HepG2 (cell line): ENCODE data around the gene VPS52. TPM values are rescaled to one million over a fixed set of nuclear protein-coding genes. Genes with fewer than 3 reads are reported as not detected.

Experiments used
- ARID2 ChIP-seq: sonication (generic); formaldehyde crosslinking; IDR thresholded peaks from 2 replicates; pipeline ENCODE4 v1.8.1; 2022; ENCODE audit warnings: mild to moderate bottlenecking, missing genetic modification reagents, borderline replicate concordance
- NCOR1 ChIP-seq: fragments of 200-600 bp; sonication (generic); IDR thresholded peaks from 2 replicates; pipeline ENCODE4 v1.7.0; 2017; ENCODE audit warnings: antibody characterized with exemption, low read length, borderline replicate concordance
- NFE2L2 ChIP-seq: fragments of 150-350 bp; IDR thresholded peaks from 2 replicates; pipeline ENCODE4 v1.6.1; 2014; ENCODE audit warnings: low read length
- NKX3-1 ChIP-seq: sonication (generic); formaldehyde crosslinking; IDR thresholded peaks from 2 replicates; pipeline ENCODE4 v1.5.0; 2020; ENCODE audit warnings: missing genetic modification reagents
- NR1H2 ChIP-seq: sonication (generic); formaldehyde crosslinking; IDR thresholded peaks from 2 replicates; pipeline ENCODE4 v1.8.1; 2022; ENCODE audit warnings: low read depth, missing genetic modification reagents, borderline replicate concordance
- SRSF9 ChIP-seq: fragments of 200-400 bp; formaldehyde crosslinking; IDR thresholded peaks from 2 replicates; pipeline ENCODE4 v1.6.1; 2018; ENCODE audit warnings: borderline replicate concordance, mild to moderate bottlenecking, low read depth, low read length; ENCODE audit not compliant: insufficient read depth, poor library complexity, severe bottlenecking
- ZFP82 ChIP-seq: sonication (generic); formaldehyde crosslinking; IDR thresholded peaks from 2 replicates; pipeline ENCODE4 v1.5.1; 2020; ENCODE audit warnings: mild to moderate bottlenecking, missing genetic modification reagents, borderline replicate concordance
- ZNF205 ChIP-seq: IDR thresholded peaks from 2 replicates; pipeline ENCODE4 v1.6.1; 2018; ENCODE audit warnings: missing biosample characterization, missing genetic modification reagents
- ZNF230 ChIP-seq: sonication (generic); formaldehyde crosslinking; IDR thresholded peaks from 2 replicates; pipeline ENCODE4 v1.4.0; 2020; ENCODE audit warnings: mild to moderate bottlenecking, missing genetic modification reagents
- ZNF569 ChIP-seq: sonication (generic); formaldehyde crosslinking; IDR thresholded peaks from 2 replicates; pipeline ENCODE4 v1.5.0; 2020; ENCODE audit warnings: mild to moderate bottlenecking, missing genetic modification reagents, moderate library complexity, borderline replicate concordance
- ZNF570 ChIP-seq: sonication (generic); formaldehyde crosslinking; IDR thresholded peaks from 2 replicates; pipeline ENCODE4 v1.4.0; 2020; ENCODE audit warnings: mild to moderate bottlenecking, missing genetic modification reagents, borderline replicate concordance
- ZNF598 ChIP-seq: sonication (generic); formaldehyde crosslinking; IDR thresholded peaks from 2 replicates; pipeline ENCODE4 v1.5.1; 2020; ENCODE audit warnings: mild to moderate bottlenecking, missing genetic modification reagents, borderline replicate concordance
- ZNF615 ChIP-seq: sonication (generic); formaldehyde crosslinking; IDR thresholded peaks from 2 replicates; pipeline ENCODE4 v1.5.0; 2020; ENCODE audit warnings: mild to moderate bottlenecking, missing genetic modification reagents, borderline replicate concordance
- ZSCAN25 ChIP-seq: sonication (generic); formaldehyde crosslinking; IDR thresholded peaks from 2 replicates; pipeline ENCODE4 v1.8.0; 2022; ENCODE audit warnings: mild to moderate bottlenecking, missing genetic modification reagents
- polyA plus RNA-seq, 8 experiments: library from polyadenylated mRNA; depleted of rRNA in 3 of 8; stranded (reverse) in 7 of 8; unstranded in 1 of 8; fragments of >200 nt; fragmentation: Illumina TruSeq in 4 of 8; extraction: Trizol in 4 of 8; gene quantifications; 2 replicates each; pipeline versions ENCODE4 v1.2.1 to v1.2.3, GENCODE V29; 2011 to 2016; ENCODE audit warnings: low read depth in 4 of 8, missing spikeins in 1 of 8, mixed read lengths in 1 of 8; ENCODE audit not compliant: insufficient read depth in 1 of 8
- total RNA-seq, 5 experiments: library from RNA; depleted of rRNA; stranded (reverse); fragments of >200 nt; fragmentation: Illumina TruSeq; extraction: Trizol; gene quantifications; 2 replicates each; pipeline ENCODE4 v1.2.3, GENCODE V29; 2016; ENCODE audit warnings: low read depth in 1 of 5
- TF ChIP-seq, protein P1 (sequence below): sonication (generic); formaldehyde crosslinking; IDR thresholded peaks from 2 replicates; pipeline ENCODE4 v1.8.0; 2022; ENCODE audit warnings: mild to moderate bottlenecking, missing genetic modification reagents; ENCODE audit not compliant: insufficient replicate concordance
- TF ChIP-seq, protein P2 (sequence below): IDR thresholded peaks from 2 replicates; pipeline ENCODE4 v1.6.1; 2016; ENCODE audit warnings: low read depth, missing genetic modification reagents, missing compliant biosample characterization
- TF ChIP-seq, protein P3 (sequence below): sonication (generic); formaldehyde crosslinking; IDR thresholded peaks from 2 replicates; pipeline ENCODE4 v1.4.0; 2020; ENCODE audit warnings: missing genetic modification reagents, borderline replicate concordance
- TF ChIP-seq, protein P4 (sequence below): sonication (generic); formaldehyde crosslinking; IDR thresholded peaks from 2 replicates; pipeline ENCODE4 v1.8.0; 2022; ENCODE audit warnings: mild to moderate bottlenecking, missing genetic modification reagents, moderate library complexity

Gene VPS52
- total and polyA plus RNA-seq, 2 of the 13 experiments (the other 11 are each of a cell fraction or from before 2014, with no cell fraction given): 48.9 to 85.5 TPM

DNA sequence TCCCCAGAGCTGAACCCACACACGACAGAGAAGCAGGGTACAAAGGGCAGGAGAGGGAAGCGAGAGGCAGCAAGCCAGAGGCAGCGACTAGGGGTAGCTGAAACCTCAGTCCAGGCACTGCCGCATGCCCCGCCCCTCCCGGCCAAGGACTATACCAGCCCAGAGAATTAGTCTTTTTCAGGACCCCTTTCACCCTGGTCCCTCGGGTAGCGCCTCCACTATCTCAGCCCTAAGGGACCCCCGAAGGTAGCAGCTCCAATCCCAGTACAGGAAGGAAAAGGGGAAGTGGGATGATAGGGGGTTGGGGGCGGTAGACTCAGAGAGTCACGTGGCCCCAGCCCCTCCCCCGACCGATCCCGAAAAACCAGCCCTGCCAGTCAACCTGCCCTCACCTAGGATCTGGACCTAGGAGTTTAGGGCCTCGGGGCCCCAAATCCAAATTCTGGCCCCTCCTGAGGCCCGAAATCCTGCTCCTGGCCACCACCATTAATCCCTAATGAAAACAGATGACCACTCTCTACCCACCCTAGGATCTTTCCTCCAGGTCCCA is 25.8 kb upstream of the VPS52 start (continued):
- TF ChIP-seq, protein P1, sequence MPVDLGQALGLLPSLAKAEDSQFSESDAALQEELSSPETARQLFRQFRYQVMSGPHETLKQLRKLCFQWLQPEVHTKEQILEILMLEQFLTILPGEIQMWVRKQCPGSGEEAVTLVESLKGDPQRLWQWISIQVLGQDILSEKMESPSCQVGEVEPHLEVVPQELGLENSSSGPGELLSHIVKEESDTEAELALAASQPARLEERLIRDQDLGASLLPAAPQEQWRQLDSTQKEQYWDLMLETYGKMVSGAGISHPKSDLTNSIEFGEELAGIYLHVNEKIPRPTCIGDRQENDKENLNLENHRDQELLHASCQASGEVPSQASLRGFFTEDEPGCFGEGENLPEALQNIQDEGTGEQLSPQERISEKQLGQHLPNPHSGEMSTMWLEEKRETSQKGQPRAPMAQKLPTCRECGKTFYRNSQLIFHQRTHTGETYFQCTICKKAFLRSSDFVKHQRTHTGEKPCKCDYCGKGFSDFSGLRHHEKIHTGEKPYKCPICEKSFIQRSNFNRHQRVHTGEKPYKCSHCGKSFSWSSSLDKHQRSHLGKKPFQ: peak; percentile 30
- no peak for TF ChIP-seq ARID2 (CRISPR knock-in tag)
- TF ChIP-seq SRSF9: no peak
- TF ChIP-seq, protein P2, sequence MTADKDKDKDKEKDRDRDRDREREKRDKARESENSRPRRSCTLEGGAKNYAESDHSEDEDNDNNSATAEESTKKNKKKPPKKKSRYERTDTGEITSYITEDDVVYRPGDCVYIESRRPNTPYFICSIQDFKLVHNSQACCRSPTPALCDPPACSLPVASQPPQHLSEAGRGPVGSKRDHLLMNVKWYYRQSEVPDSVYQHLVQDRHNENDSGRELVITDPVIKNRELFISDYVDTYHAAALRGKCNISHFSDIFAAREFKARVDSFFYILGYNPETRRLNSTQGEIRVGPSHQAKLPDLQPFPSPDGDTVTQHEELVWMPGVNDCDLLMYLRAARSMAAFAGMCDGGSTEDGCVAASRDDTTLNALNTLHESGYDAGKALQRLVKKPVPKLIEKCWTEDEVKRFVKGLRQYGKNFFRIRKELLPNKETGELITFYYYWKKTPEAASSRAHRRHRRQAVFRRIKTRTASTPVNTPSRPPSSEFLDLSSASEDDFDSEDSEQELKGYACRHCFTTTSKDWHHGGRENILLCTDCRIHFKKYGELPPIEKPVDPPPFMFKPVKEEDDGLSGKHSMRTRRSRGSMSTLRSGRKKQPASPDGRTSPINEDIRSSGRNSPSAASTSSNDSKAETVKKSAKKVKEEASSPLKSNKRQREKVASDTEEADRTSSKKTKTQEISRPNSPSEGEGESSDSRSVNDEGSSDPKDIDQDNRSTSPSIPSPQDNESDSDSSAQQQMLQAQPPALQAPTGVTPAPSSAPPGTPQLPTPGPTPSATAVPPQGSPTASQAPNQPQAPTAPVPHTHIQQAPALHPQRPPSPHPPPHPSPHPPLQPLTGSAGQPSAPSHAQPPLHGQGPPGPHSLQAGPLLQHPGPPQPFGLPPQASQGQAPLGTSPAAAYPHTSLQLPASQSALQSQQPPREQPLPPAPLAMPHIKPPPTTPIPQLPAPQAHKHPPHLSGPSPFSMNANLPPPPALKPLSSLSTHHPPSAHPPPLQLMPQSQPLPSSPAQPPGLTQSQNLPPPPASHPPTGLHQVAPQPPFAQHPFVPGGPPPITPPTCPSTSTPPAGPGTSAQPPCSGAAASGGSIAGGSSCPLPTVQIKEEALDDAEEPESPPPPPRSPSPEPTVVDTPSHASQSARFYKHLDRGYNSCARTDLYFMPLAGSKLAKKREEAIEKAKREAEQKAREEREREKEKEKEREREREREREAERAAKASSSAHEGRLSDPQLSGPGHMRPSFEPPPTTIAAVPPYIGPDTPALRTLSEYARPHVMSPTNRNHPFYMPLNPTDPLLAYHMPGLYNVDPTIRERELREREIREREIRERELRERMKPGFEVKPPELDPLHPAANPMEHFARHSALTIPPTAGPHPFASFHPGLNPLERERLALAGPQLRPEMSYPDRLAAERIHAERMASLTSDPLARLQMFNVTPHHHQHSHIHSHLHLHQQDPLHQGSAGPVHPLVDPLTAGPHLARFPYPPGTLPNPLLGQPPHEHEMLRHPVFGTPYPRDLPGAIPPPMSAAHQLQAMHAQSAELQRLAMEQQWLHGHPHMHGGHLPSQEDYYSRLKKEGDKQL (CRISPR knock-in tag): no peak
- TF ChIP-seq, protein P3, sequence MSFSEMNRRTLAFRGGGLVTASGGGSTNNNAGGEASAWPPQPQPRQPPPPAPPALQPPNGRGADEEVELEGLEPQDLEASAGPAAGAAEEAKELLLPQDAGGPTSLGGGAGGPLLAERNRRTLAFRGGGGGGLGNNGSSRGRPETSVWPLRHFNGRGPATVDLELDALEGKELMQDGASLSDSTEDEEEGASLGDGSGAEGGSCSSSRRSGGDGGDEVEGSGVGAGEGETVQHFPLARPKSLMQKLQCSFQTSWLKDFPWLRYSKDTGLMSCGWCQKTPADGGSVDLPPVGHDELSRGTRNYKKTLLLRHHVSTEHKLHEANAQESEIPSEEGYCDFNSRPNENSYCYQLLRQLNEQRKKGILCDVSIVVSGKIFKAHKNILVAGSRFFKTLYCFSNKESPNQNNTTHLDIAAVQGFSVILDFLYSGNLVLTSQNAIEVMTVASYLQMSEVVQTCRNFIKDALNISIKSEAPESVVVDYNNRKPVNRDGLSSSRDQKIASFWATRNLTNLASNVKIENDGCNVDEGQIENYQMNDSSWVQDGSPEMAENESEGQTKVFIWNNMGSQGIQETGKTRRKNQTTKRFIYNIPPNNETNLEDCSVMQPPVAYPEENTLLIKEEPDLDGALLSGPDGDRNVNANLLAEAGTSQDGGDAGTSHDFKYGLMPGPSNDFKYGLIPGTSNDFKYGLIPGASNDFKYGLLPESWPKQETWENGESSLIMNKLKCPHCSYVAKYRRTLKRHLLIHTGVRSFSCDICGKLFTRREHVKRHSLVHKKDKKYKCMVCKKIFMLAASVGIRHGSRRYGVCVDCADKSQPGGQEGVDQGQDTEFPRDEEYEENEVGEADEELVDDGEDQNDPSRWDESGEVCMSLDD (CRISPR knock-in tag): peak; percentile 24; the same call in 1 of the 2 replicates
- TF ChIP-seq ZNF570 (CRISPR knock-in tag): no peak
- TF ChIP-seq NCOR1: peak; percentile 47; the same call in 1 of the 2 replicates
- TF ChIP-seq, protein P4, sequence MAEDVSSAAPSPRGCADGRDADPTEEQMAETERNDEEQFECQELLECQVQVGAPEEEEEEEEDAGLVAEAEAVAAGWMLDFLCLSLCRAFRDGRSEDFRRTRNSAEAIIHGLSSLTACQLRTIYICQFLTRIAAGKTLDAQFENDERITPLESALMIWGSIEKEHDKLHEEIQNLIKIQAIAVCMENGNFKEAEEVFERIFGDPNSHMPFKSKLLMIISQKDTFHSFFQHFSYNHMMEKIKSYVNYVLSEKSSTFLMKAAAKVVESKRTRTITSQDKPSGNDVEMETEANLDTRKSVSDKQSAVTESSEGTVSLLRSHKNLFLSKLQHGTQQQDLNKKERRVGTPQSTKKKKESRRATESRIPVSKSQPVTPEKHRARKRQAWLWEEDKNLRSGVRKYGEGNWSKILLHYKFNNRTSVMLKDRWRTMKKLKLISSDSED: no peak
- no peak for TF ChIP-seq ZNF569 (CRISPR knock-in tag)
- no peak for TF ChIP-seq ZFP82 (CRISPR knock-in tag)
- TF ChIP-seq ZNF598 (CRISPR knock-in tag): no peak
- no peak for TF ChIP-seq ZNF230
- TF ChIP-seq ZNF205: no peak
- TF ChIP-seq NFE2L2: no peak
- no peak for TF ChIP-seq NR1H2 (CRISPR knock-in tag)
- TF ChIP-seq ZSCAN25 (CRISPR knock-in tag): no peak
- no peak for TF ChIP-seq NKX3-1 (CRISPR knock-in tag)
- no peak for TF ChIP-seq ZNF615 (CRISPR knock-in tag)
